ENCODE results near the gene RAP1GAP2.
"Not testable (repeated sequence)": the region's sequence is repeated elsewhere in the genome, so short reads cannot be mapped to it uniquely, and the experiment has no call there.

The RAP1GAP2 gene

GRCh38 chr17:3029213-3029913 lies 233.1 kb downstream of the RAP1GAP2 start:
- no peak for DNase-seq

GRCh38 chr17:3030096-3030495 lies 233.9 kb downstream of the RAP1GAP2 start:
- no peak for DNase-seq

DNA sequence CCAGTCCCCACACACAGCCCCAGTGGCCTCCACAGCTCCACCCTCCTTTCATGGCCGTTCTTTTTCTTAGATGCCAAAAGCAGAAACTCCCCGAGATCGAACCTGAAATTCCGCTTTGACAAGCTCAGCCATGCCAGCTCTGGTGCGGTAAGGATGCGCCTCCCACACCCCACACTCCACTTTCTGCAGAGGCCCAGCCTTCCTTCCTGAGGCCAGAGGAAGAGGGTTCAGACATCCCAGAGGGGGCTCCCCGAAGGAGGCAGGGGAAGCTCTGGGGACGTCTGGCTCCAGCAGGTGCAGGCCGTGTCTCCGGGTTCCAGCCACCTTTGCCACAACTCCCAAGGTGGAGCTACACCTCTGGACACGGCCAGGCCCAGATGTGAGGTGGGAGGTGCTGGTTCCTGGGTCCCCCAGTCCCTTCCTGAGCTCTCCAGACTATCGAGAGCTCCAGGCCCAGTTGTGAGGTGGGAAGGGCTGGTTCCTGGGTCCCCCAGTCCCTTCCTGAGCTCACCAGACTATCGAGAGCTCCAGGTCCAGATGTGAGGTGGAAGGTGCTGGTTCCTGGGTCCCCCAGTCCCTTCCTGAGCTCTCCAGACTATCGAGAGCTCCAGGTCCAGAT lies 234.7 kb downstream of the RAP1GAP2 start:
- DNase-seq: not testable (repeated sequence)

GRCh38 chr17:3032258-3033247 lies 236.3 kb downstream of the RAP1GAP2 start:
- DNase-seq: no peak

- DNase-seq: no peak
Measured at GRCh38 chr17:3033248-3033640, 237.0 kb downstream of the RAP1GAP2 start.

- DNase-seq: no peak
Measured at GRCh38 chr17:3033741-3034577, 237.7 kb downstream of the RAP1GAP2 start.

- DNase-seq: no peak
Measured at GRCh38 chr17:3034578-3034920, 238.3 kb downstream of the RAP1GAP2 start.

DNA sequence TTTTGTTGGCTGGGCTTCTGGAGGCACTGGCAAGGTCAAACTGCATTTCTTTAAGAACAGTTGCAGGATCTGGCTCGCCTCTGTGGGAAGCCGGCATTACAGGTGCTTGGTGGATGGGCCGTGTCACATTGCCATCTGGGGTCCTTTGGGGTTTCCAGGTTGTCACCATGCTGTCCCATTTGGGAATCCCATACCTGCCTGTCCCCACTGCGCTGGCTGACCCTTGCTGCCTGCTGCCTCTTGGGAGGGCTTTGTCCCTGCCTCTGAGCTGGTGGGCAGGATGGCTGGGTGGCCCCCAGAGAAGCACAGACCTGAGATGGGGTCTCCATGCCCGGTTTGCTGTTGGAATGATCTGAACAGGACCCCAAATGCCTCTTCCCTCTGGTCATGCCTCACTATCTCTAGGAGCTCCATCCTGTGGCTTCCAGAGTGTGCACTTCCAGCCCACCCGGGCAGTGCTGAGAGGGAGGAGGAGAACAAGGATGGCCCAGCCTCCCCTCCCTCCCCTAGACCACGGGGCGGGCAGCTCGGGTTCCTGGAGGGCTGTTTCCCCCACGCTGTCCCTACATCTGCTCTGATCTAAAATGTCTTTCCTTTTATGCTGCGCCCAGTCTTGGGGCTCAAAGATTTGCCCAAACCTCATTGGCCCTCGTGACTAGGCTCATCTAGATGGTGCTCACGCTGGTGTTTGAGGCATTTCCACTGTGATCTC lies 239.2 kb downstream of the RAP1GAP2 start:
- no peak for DNase-seq

DNA sequence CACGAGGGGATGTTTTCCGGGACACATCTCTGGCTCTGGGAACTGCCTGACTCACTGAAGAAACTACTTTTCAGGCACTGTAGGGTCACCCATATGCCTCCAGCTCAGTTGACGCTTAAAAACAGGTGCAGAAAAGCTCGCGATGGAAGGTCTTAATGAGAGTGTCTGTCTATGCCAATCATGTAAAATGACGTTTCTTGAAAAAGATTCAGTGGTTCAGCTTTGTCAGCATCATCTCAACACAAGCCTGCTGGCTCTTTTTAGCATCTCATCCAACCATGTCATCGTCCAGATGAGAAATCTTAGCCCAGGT lies 239.7 kb downstream of the RAP1GAP2 start:
- DNase-seq: no peak

- no peak for DNase-seq
Measured at GRCh38 chr17:3036800-3037199, 240.6 kb downstream of the RAP1GAP2 start.

GRCh38 chr17:3037259-3037658 lies 241.0 kb downstream of the RAP1GAP2 start:
- DNase-seq: no peak

- DNase-seq: no peak
Measured at GRCh38 chr17:3038941-3039340, 242.7 kb downstream of the RAP1GAP2 start.

- DNase-seq: no peak
Measured at GRCh38 chr17:3039736-3040135, 243.5 kb downstream of the RAP1GAP2 start.

GRCh38 chr17:3040882-3041281 lies 244.6 kb downstream of the RAP1GAP2 start:
- DNase-seq: no peak

GRCh38 chr17:3043737-3044365 lies 247.6 kb downstream of the RAP1GAP2 start:
- DNase-seq: no peak

DNA sequence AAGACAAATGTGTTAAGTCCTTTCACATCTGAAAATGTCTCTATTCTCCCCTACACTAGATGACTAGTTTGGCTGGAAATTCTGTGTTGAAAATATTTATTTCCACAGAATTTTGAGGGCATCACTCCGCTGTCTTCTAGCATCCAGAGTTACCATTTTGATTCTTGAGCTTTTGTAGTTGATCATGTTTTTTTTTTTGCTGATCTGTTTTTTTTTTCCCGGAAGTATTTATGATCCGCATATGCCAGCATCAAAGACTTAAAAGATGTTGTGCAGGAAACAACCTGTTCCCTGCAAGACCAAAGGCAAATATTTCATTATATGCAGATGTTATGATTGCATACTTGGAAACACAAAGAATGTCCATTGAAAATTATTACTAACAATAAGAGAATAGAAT lies 250.5 kb downstream of the RAP1GAP2 start:
- DNase-seq: no peak

GRCh38 chr17:3048727-3049471 lies 252.7 kb downstream of the RAP1GAP2 start:
- DNase-seq: peak; percentile 97

DNA sequence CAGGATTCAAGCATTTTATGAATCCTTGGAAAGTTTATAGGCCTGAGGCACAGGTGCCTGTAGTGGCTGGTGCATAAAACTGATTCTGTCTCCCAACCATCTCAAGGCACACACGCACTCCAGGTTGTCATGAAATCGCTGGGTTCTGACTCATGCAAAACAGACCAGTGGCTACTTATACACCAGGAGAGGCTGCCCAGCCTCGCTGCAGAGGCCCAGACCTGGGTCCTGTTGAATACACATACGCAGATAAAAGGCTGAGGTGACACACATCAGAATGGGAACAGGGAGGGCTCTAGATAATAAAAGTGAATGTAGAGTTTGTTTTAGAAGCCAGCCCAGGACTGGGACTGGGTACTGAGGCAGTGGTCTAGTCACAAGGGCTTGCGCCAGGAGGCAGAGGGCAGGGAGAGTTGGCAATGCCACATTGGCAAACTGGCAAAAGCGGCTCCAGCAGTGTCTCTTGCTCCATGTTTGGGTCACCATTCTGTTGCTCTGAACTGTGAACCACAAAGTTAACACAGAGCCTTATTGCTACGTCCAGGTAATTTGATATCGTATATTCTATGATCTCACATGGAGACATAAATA lies 253.6 kb downstream of the RAP1GAP2 start:
- DNase-seq: no peak

DNA sequence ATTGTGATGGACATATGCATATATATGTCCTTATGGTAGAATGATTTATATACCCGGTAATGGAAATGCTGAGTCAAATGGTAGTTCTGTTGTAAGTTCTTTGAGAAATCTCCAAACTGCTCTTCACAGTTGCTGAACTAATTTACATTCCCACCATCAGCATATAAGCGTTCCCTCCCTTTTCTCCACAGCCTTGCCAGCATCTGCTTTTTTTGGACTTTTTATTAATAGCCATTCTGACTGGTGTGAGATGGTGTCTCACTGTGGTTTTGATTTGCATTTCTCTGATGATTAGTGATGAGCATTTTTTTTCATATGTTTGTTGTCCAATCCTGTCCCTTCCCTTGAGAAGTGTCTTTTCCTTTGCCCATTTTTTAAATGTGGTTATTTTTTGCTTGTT lies 258.6 kb downstream of the RAP1GAP2 start:
- not testable (repeated sequence) for DNase-seq

DNA sequence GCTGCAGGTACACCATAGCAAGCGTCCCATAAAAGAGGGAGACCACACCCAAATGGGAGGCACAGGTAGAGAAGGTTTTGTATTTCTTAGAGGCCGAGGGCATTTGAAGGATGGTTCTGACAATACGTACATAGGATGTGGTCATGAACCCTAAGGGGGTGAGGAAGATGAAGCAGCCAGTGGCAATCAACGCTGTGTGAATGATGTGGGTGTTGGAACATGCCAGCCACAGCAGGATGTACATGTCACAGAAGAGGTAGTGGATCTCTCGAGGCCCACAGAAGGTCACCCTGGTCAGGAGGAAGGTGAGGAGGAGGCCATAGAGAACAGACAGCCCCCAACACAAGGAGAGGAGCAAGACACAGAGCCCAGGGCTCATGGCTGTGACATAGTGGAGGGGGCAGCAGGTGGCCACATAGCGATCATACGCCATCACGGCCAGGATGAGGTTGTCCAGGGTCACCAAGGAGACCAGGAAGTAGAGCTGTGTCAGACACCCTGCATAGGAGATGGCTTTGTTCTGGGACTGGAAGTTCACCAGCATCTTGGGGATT lies 266.7 kb downstream of the RAP1GAP2 start:
- not testable (repeated sequence) for DNase-seq

All from right forelimb (tissue), 1 donor.